ENCODE measurements around the gene ADAMTS3.

ADAMTS3 gene

DNA sequence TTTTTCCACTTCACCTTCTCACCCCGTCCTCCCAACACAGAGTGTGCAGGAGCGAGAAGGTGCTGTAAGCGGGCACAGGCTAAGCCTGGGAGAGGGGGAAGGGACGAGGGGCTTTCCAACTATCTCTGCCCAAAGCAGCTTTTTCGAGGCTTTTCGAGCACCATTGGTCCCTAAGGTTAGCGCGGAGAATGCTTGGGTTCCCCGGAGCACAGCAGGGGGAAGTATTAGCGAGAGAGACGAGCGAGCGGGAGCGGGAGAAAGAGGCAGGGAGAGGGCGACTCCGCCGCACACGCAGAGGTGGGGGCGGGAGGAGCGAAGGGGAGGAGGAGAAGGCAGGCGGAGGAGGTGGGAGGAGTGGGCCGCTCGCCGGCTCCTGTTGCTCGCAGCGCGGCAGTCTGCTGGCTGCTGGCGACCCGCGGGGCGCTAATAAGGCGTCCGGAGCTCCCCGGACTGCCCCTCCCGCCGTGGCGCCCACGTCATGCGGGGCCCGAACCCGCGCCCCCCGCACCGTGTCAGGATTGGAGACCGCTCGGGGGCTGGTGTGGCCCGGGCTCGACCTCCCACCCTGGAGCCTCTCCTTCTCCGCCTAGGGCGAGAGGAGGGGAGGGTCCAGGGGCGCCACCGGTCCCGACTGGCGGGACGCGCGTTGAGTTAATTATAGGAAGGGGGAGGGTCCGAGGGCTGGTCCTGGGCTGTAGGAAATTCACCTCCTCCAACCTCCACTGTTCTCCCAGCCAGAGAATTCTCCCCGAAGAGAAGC, at the start of gene ADAMTS3:
Gene ADAMTS3 (minus strand): TSS at position 263 of the 760 bp plus-strand sequence. CDS start 459 bp downstream, outside the sequence.
- DNase-seq = no peak

DNA sequence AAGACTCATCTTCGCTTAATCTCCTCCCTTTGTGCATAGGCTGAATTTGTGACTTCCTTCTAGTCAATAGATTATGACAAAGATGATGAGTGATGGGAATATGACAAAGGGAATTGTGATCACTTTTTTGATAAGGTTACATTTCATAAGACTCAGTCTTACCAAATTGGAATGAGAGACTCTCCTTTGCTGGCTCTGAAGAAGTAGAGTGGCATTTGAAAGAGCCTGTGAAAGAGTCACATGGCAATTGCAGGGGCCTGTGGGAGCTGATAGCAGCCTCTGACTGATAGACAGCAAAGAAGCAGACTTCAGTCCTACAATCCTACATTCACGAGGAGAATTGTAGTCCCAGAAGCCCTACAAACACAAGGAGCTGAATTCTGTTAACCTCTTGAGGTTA, 44.9 kb upstream of the ADAMTS3 start:
- DNase-seq = no peak

DNA sequence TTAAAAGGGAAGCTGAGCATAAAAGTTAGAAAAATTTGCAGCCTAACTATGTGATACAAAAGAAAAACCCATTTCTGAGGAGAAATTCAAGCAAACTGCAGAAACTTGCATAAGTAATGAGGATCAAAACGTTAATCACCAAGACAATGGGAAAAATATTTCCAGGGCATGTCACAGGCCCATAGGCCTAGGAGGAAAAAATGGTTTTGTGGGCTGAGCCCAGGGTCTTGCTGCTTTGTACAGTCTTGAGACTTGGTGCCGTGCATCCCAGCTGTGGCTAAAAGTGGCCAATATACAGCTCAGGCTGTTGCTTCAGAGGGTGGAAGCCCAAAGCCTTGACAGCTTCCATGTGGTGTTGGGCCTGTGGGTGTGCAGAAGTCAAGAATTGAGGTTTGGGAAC, 37.7 kb upstream of the ADAMTS3 start:
- DNase-seq = no peak

DNA sequence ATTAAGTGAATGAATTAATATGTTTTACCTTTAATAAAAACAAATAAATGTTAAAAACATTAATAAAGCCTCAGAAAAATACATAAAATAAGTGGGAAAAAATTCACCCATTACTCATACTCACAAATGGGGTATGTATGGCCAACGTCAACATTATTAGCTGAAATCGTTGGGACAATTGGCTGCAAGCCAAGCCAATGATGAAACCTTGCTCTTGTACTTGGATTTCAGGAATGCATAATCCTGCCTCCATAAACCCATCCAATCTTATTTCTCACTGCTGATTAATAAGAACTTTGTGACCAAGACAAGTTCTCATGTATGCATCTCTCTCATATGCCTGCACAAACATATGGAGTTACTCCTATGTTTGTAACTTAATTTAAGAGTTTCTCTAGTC, 35.3 kb upstream of the ADAMTS3 start:
- DNase-seq = no peak

DNA sequence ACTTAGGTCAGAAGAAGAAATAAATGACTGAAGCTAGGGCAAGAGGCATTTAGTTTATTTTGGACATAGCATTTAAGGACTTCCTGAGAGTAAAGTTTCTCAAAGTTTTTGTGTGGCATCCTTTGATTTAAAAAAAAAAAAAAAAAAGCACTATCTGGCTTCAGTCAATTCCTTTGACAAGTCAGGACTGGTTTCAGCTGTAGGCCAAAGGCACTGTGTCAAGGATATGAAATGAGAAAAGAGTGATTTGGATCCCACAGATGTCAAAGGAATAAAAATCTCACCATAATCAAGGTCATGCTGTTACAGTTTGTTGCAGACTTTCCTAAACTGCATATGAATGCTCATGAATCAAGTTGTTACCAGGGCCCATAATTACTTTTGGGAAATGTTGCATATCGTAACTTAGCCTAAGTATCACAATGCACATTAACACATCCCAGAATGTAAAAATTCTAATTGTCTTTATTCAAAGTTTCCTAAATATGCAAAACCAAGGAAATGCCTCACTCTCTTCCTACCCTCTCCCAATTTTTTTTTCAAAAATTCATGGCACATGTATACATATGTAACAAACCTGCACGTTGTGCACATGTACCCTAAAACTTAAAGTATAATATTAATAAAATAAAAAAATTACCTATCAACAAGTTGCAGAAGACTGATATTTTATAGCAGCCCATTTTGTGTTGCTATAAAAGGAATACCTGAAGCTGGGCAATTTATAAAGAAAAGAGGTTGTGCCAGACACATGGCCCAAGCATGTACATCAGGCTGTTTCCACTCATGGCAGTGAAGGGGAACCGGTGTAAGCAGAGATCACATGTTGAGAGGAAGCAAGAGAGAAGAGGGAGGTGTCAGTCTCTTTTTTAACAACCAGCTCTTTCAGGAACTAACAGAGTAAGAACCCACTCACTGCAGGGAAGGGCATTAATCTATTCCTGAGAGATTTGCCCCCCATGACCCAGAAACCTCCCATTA, 33.7 kb upstream of the ADAMTS3 start:
- DNase-seq = no peak

DNA sequence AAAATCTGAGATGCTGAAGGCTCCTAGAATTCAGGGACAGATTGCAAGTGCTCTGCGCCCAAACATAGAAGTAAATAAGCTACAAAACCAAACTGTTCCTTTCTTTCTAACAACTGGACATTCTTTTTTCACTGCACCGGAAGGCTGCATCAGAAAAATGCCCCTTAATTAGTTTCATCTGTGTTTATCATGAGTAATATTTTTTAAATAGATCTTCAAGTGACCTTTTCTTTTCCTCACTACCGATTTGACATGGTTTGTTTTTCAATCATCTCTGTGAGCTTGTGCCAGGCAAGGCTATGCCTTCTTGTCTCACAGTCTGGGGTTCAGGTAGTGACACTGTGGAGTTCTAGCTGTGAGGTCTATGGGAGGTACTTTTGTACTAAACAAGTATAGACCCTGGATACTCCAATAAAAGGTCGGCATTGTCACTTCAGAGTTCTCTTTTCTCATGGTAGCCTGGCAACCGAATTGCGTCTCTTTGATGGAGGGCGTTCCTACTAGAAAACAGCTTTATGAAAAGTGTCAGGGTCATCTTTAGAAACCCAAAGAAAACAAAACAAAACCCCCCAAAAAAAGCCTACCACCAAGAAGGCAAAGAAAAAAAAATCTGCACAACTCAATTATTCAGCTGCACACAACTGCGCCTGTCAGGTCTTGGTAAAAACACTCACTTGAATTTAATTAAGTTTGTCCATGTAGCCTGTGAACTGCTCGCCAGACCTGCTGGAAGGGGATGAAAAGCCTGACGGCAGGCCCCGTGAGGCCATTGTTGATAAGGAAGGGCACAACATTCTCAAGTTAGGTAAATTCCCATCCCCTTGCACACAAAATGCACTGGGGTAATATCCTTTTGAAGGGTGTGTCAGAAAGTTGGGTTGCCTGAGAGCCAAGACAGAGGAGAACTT, 22.8 kb upstream of the ADAMTS3 start:
- no peak for DNase-seq

DNA sequence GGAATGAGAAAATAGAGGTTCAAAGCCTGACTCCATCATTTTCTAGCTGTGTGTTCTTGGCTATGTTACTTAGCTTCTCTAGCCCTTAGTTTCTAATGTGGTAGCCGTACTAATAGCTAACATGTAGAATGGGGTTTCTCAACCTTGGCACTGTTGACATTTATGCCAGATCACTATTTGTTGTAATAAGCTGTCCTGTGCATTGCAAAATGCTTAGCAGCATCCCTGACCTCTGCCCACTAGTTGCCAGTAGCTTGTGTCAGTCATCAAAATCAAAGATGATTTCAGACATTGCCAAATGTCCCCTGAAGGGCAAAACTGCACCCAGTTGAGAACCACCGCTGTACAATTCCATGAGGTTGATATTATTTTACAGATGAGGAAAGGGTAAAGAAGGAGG, 18.3 kb upstream of the ADAMTS3 start:
- DNase-seq = no peak

DNA sequence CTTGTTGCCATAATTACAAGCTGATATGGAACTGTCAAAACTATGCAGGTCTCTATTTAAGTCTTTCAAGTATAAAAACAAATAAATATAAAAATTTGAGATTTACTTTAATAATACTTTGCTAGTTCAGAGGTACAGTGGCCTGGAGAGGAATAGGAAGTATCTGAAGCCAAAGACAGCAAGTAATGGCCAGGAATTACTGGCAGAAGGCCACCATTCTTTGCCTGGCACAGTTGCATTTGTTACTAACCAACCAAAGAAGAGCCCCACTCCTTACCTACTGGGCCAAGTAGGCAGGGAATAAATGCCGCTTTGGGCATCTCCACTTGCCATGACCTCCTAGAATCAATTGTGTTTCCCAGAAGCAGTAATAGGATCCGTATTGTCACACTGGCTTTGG, 13.8 kb upstream of the ADAMTS3 start:
- no peak for DNase-seq

DNA sequence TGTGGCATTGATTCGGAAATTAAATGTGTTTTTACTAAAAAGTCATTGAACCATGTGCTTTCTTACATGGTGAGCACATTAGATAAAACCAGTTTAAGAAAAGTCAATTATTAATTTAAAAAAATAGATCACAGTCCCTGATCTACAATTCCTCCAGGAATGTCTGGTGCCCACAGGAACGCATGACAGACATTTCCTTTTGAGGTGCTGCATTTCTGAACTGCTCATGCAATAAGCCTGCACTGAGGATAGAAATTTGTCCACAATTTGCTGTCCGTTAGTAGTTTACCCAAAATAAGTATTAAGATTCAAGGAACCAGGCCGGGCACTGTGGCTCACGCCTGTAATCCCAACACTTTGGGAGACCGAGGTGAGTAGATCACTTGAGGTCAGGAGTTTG, 8.2 kb upstream of the ADAMTS3 start:
- no peak for DNase-seq

DNA sequence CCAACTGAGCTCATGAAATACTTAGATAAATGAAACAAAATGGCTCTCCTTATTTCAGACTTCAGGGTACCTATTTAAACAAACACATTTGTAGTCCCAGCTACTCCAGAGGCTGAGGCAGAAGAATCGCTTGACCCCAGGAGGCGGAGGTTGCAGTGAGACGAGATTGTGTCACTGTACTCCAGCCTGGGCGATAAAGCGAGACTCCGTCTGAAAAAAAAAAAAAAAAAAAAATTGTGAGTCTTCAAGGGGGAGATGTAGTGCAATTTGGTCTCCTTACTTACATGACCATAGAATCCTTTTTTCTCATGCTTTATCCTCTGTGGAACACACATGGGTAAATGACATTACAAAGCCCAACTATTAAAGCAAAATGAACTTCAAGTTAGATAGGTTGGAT, 2.3 kb upstream of the ADAMTS3 start:
- no peak for DNase-seq

DNA sequence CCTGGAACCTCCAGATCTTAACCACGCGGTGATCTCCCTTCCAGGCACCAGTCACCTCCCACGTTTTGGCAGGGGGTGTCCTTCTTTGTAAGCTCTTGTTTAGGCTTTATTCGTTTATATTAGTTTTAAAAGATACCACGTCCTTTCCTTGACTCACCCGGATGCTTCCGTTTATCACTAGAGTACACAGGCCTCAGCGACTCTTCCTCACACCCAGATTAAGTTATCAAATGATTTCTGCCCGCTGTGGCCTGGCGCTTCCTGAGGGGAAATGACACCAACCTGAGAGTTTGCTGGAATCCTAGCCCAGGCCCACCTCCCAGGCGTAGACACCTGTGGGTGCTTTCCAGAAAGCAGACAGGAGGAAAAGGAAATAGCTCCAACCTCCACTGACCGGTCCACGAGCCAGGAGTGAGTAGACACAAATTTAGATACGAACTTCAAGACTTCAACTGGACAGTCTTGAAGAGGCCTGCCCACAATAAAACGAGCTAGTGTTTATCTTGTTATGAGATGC, 756 bp upstream of the ADAMTS3 start:
- no peak for DNase-seq

DNA sequence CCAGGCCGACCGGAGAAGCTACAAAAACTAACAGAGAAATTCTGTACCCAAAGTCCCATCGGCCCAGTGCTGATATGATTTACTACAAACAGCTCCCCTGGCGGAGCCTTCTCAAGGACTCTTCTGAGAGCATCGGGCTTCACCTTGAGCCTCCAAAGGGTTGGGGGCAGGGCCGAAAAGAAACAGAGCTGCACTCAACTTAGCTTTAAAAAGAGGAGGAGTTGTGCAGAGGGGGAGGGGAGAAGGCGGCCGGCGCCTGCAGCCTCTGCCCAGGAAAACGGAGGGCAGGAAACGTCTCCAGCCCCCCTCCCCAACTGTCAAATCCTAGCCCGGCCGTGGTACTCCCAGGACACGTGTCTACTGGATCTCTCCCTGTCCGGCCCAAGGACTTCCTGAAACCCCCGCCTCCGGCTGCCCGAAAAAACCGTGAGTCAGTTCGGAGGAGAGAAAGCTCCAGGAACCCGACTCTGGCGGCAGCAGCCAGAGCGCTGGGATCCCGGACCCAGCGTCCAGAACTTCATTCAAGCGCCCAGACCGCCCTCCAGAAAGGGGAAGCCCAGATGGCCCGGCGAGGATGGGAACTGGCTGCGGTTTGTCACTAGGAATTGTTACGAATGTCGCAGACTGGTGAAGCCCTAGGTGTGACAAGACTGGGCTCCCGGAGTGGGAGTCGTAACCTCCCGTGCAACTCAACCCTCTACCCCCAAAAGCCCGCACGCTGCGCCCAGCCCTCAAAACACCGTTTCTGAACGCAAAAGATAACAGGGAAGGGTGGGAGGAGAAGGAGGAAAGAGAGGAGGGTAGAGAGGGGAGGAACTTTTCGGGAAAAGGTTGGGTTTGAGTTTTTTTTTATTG, 973 bp downstream of the ADAMTS3 start:
- DNase-seq = no peak

DNA sequence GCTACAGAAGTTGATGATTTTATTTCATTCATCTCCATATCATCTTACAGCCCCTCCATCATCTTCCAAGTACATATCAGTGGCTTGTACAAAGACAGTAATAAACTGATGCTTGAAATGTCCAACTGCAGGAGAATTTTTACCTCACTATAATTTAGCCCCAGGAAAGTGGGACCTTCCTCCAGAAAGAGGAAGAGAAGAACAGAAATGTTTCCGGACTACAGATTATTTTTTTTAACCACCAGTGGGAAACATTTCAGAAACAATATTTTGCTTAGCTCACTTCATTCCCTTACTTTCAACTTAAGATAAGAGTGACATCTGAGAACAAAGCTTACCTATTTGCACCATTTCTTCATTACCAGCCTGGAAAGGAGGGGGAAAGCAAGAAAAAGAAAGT, 2.0 kb downstream of the ADAMTS3 start:
- DNase-seq = no peak

DNA sequence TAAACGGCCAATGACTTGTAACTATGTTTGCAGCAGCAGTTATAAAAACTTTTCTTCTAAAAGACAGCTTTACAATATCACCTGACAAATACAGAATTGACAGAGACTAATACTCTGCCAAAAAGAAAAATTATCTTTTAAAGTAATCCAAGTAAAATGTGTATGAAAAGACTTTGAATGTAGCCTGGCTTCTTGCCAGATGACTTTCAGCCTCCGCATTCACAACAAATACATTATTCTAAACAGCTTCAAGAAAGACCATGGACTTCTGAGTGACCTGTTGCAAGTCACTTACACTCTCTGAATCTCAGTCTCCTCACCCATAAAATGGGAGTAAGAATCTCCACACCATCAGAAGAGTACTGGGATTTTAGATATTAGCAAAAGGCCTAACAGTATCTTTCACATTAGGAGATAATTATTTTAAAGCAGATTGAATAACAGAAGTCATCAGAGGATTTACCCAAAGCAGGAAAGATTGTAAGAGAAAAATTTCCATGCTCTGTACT, 2.5 kb downstream of the ADAMTS3 start:
- no peak for DNase-seq

DNA sequence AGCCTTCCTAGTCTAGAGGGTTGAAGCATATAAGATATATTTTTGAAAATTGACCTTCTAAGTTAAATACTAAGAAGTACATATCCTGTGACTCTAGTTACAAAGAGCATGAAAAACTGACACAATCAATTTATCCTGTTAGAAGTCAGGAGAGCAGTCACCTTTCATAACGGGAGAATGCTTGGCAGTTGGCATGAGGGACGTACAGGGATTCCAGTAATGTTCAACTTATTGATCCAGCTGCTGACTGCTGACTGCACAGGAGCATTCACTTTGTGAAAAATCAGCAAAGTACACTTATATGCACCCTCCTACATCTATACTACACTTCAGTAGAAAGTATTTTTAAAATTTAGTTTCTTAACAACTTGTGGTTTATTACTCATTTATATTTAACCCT, 4.2 kb downstream of the ADAMTS3 start:
- no peak for DNase-seq

DNA sequence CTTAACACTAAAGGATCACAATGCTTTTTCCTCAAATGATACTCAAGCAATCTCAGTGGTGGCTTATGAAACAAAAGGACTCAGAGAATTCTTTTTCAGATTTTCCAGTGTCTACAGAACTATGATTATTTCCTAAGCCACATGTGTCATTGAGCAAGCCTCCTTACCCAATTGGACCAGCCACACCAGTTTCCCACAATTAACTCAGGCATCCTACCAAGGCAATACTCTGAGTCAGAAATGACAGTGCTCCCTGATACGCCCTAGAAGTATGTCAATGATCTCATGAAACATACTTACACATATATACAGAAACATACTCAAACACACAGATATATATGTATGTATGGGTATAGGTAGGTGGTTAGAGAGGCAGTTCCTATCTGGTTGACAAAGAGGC, 4.8 kb downstream of the ADAMTS3 start:
- no peak for DNase-seq

DNA sequence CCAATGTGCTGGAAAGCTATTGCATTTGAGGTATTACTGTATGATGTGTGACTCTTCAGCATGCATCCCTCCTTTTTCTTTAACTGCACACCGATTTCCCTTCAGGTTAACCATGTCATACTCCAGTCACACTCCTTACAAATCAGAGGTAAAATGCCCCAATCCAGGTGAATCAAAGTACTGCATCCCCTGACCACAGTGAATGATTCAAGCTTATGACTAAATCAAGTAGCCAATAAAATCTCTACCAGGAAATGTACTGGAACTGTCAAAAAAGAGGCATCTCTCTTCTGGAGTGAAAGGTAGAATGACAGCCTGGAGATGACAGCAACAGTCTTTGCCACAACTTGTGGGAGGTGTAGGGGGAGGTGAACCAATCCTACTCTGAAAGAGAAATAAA, 10.4 kb downstream of the ADAMTS3 start:
- DNase-seq = no peak

DNA sequence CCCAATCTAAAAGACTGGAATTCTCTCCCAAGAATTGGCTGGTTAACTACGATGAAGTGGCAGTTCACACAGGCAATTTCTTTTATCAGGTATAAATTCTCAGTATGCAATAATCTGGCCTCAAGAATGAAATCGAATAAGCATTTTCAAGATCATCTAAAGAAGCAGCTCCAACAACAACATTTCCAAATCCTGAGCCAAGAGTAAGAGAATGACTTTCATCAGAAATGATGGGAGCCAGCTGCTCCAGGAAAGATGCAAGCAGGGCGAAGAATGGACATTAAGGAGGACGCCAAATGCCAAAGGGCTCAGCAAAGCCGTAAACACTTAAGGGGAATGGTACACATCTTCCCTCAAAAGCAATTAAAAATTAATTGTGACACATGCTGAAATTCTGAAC, 12.0 kb downstream of the ADAMTS3 start:
- no peak for DNase-seq

DNA sequence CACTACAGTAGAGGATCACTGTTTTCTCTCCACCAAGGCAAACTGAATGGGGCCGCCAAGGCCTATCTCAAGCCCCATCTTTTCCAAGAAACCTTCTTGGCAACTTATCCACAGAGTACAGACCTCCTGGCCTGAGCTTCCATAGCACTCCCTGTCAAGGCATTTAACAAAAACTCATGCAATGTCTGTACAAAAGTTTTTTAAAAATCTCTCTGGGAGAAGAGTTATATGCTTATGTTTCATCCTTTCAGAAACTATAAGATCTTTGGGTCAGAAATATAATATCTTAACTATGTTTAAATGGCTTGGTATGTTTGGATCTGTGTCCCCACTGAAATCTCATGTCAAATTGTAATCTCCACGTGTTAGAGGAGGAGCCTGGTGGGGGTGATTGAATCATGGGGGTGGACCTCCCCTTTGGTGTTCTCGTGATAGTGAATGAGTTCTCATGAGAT, 13.6 kb downstream of the ADAMTS3 start:
- DNase-seq = no peak

DNA sequence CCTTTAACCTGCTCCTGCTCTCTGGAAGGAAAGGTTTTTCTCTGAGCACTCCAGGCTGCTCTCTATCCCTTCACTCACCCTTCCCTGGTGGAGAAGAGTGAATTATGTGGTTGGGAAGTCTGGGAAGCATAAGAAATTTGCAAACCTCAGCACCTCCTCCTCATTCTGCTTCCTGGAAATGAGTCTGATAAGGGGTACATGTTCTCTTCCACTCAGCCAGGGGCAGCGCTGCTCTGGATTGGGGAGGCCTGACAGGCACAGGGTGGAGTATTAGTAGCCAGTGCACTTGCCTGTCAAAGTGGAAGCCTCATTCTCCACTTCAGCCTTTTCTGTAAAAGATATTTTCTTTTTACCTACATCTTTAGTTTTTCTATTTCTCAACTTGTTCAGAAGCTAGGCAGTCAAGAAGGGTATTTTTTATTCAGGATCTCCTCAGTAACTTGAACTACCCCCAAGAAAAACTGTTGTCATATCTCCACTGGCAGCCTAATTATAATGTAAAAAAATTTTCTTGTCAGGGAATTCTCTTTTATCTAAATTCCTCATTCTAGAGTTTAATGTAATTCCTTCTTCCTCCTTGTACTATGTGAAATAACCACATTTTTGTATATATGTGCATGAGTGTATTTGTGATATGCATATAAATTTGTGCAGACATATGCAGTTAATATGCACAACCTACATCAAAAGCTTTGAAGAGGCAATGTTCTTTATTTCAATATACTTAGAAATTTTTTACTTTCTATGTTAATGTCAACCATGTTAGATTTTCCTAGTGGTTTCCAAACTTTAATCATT, 15.3 kb downstream of the ADAMTS3 start:
- DNase-seq = no peak

DNA sequence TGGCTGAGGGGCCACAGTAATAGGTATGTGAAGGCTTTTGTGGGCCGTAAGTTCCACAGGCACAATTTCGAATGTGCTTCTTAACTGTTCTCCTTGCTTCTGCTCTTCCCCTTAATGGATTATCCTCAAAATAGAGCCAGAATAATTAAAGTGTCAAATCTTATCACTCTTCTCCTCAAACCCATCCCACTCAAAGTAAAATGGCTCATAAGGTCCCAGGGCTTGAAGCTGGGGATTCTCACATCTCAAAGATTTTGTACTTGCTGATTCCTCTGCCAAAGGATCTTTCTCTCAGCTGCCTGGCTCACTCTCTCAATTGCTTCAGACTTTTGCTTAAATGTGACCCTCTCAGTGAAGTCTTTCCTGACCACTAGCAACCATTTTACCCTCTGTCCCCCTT, 16.6 kb downstream of the ADAMTS3 start:
- DNase-seq = no peak

Data from CD4-positive, alpha-beta T cell treated with Interferon gamma for 1 hour (primary cell).